NCI-H446 treated with DMSO at 0.1 percent for 48 hours (cell line): ENCODE data around the gene SPEG.
"Not testable (repeated sequence)": the region's sequence is repeated elsewhere in the genome, so short reads cannot be mapped to it uniquely, and the experiment has no call there.

Source experiments
- DNase-seq: peaks from one replicate; lab custom pipeline; 2025; lab: John Stamatoyannopoulos, UW

SPEG gene

GRCh38 chr2:219434718-219435525 lies at the start of gene SPEG:
Gene SPEG, plus strand, starts transcription at chr2:219434843. Its CDS starts 135 bp downstream, at chr2:219434978.
- no peak for DNase-seq

- DNase-seq: no peak
Observed at GRCh38 chr2:219384859-219385258, 49.8 kb upstream of the SPEG start.

- DNase-seq: no peak
Observed at GRCh38 chr2:219385958-219386520, 48.6 kb upstream of the SPEG start.

DNA sequence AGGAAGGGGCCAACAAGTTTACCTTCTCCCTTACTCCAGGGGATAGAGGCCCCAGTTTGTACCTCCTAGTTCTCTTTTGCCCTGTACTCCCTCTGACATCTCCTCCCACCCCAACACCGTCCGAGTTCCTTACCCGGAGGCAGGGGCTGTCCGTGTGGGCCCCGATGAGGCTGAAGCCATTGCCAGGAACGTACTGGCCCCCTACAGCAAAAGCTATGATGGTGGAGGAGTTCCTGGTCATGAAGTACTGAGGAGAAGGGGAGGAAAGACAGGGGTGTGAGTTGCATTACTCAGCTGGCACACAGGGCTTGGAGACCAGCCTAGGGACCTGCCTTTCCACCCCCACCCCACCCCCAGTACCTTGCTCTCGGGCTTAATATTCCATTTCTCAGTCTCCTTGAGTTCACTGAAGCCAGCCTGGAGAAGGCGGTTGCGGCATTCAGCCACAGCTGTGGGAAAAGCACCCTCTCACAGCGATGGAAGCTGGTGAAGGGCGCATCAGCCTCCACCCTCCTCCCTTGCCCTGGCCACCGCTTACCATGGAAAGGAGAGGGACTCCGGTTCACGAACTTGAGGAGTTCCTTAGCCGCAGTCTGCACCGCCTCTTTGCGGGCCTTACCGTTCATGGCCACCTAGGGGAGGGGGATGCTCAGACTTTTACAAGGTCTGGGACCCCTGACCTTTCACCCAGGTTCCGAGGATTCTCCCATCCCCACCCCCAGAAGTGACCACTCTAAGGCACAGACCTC lies 47.9 kb upstream of the SPEG start:
- DNase-seq: no peak

DNA sequence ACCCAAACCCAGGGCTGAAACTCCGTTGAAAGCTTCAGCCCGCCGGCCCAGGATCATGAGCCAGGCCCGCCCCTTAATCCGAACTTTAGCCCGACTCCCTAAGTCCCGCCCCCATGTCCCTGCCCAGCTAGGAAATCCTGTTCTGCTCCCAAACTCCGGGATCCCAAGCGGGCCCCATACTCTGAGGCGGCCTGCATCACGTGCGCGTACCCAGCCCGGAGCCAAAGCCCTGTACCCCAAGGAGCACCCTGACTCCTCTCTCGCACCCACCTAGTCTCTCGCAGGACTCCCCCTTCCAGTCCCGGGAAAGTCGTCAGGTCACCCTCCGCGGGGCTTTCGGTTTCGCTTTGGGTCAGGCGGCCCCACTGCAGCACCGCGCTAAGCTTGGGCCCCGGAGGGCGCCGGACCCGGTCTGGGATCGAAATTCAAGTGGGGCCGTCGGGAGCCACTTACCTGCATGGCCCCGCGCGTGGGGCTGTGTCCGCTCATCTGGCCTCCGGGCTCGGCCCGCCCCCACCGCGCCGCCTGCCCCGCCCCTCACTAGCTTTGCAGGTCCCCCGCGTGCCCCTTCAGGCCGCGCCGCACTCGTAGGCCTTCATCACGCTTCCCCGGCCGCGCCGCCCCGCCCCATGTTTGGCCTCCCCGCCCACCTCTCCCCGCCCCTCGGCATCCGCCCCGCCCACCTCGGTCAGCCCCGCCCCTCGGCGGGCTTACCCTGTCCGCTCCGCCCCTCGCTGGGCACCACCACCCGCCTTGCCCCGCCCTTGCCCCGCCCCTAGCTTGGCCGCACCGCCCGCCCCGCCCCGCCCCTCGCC lies 47.1 kb upstream of the SPEG start, which contains the start of gene DNPEP:
TSS of gene DNPEP (minus strand) at position 607 of the 815 bp plus-strand sequence. CDS start at position 489, 118 bp downstream.
- peak; percentile 88 for DNase-seq

- DNase-seq: peak; percentile 90
Observed at GRCh38 chr2:219388121-219388906, 46.3 kb upstream of the SPEG start.

- no peak for DNase-seq
Observed at GRCh38 chr2:219388907-219389156, 45.8 kb upstream of the SPEG start.

DNA sequence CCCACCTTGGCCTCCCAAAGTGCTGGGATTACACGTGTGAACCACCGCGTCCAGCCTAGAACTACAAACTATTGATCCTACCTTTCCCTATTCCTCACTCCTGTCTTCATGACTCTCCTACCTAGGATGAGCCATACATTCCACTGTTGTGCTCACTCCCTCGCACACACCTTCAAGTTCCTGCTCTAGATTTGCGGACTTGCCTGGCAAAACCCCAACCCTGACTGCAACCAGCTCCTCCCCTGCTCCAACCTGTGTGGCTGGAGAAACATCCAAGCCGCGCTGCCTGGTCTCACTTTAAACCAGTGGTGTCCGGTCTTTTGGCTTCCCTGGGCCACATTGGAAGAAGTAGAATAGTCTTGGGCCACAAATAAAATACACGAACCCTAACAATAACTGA lies 41.9 kb upstream of the SPEG start:
- no peak for DNase-seq

GRCh38 chr2:219395056-219395455 lies 39.6 kb upstream of the SPEG start:
- DNase-seq: not testable (repeated sequence)

GRCh38 chr2:219395609-219396008 lies 39.0 kb upstream of the SPEG start:
- no peak for DNase-seq

DNA sequence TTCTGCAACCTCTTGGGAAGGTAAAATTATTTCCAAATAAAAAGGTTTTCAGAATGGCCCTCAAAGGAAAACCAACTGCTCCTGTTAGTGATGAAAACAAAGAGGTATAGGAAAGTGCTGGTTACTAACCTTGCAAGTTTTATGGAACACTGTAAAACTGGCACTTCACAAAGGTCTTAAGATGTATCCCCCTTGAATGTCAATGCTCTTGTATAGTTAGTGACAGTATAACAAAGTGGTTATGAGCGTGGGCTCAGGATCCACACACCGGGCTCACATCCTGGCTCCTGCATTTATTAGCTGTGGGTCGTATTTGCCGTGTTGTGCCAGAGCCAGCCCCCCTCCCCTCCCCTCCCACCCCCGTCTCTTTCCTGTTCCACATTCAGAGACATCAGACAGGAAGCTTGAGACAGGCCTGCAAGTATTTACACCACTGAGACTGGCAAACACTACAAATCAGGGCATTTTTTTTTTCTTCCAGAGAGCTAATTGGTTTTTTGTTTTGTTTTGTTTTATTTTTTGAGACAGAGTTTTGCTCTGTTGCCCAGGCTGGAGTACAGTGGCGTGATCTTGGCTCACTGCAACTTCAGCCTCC lies 37.7 kb upstream of the SPEG start:
- no peak for DNase-seq

DNA sequence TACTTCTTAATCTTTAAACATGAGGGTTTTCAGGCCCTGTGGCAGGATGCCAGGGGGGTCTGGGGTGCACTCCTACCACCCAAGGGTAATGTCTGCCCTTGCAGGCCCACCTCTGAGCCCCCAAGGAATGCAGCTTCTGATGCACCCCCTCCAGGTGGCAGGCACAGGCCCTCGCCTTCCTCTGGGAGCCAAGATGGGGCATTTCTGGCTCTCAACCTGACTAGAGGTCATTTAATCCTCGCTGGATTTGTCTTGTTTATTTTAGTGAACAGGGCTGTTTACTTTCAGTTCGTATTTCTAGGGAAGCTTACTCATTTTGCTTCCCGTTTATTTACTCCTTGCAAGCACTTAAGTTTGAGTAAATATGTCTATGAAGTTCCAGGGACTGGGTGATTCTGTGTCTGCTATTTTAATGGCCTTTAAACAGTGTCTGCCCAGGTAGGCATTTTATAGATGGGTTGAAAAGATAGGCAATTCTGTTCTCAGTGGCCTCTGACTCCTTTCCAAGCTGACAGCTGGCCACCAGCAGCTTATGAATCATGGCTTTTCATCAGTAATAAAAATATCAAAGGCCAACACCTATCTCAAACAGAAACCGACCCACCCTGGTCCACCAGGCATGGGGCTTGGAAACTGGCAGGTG lies 35.8 kb upstream of the SPEG start:
- DNase-seq: peak; percentile 11

DNA sequence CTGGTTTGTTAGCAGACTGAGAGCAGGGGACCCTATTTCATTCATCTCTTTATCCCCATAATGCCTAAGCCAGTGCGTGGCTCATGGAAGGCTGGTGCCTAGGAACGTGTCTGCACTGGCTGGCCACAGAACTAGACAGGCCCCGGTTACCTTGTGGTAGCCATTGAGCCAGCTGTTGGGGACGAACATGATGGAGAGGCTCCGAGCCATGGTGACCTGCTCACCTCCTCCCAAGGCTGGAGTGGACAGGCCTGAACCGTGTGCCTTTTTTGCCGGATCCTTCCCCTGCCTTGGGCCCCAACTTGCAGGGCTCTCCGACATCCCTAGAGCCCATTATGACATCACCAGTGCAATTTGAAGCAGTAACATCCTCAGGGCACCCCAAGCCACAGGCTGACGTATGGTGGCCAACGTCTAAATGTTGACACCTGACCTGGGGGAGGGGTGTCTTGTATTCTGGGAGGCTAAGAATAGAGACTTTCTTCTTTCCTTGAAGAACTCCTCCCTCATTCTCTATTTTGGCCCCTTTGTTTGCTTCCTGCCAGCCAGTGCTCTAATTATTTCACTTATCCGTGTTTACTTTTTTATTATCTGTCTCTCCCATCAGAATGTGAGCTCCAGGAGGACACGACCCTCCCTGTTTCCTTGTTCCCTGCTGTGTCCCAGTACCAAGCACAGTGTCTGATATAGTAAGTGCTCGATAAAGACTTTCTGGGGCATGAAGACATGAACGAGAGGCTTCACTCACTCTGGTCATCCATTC lies 34.7 kb upstream of the SPEG start:
- DNase-seq: no peak

DNA sequence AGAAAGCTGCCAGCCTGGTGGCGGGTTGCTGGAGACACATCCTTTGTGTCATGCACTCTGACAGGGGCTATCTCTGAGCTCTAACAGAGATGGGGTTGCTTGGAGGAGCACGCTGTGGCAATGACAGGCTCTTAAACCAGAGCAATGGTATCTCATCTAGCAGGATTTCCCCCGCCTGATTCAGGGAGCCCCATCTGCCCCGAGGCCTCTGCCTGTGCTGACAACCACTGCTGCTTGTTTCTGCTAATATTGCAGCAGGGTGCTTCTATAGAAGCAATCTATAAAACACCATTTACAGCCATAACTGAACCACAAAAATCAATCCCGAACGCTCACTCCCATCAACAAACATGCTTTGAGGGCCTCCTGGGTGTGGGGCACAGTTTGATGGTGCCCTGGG lies 34.1 kb upstream of the SPEG start:
- no peak for DNase-seq

GRCh38 chr2:219401606-219402005 lies 33.0 kb upstream of the SPEG start:
- DNase-seq: no peak

DNA sequence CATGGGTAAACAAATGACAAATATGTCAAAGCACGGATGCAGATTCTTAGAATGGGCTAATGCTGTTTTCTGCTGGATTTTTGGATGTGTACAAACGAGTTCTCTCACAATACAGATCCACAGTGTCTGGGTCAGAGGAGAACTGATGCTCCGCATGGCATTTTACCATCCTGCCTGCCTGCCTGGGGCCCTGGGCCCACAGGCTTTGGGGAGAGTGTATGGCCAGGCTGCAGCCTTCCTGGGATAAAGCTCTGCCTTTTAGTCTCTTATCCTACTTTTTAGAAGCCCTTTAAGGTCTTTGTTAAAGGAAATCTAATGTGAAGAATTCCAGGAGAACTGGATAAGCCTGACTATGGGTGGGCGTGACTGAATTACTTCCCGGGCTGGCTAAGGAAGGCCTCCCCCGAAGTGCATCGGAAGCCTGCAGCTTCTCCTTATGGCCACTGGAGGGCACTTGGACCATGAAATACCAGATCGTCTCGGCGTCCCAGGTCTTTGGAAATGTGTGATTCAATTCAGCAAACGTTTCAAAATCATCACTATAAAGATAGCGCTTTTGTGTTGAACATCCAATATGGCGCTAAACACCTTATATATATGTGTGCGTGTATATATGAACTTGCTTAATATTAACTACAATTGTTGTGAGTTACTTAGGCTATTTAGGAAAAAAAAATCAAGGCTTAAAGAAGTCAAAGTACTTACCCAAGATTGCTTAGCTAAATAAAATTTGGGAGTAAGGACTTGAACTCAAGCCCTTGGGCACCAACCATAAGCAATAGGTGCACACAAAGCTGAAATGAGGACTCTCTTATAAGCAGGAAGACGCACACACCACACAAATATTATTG lies 31.8 kb upstream of the SPEG start:
- DNase-seq: peak; percentile 71

GRCh38 chr2:219403861-219404260 lies 30.8 kb upstream of the SPEG start:
- no peak for DNase-seq

- no peak for DNase-seq
Observed at GRCh38 chr2:219404291-219404910, 30.2 kb upstream of the SPEG start.
